ENCODE results near the gene CSH1.
"Not testable (repeated sequence)": the region's sequence is repeated elsewhere in the genome, so short reads cannot be mapped to it uniquely, and the experiment has no call there.

- TF ChIP-seq CTCF, EZH2phosphoT487, EZH2 (IDR thresholded peaks at IDR 0.05): not testable (repeated sequence)
Observed at GRCh38 chr17:63871646-63872365, 24.6 kb downstream of the CSH1 start.

Measured in neural progenitor cell (in vitro differentiated cells).